Esophagus muscularis mucosa (tissue), 3 donors: Measurements from ENCODE around the gene PPARD.
"Not testable (repeated sequence)": the region's sequence is repeated elsewhere in the genome, so short reads cannot be mapped to it uniquely, and the experiment has no call there.

Experiments
- POLR2AphosphoS5 ChIP-seq, 2 donors: sonication (generic); formaldehyde crosslinking; IDR thresholded peaks; one replicate each; pipeline ENCODE4 v1.6.1; 2017; ENCODE audit warnings: antibody characterized with exemption in 2 of 2
- TF ChIP-seq, protein P1 (sequence below), 3 experiments: fragments of 200-600 bp in 2 of 3; fragments of 450-650 bp in 1 of 3; sonication (generic) in 2 of 3; IDR thresholded peaks; one replicate each; pipeline ENCODE4 v1.5.1; 2017 to 2019; ENCODE audit warnings: antibody characterized with exemption in 3 of 3, mild to moderate bottlenecking in 2 of 3, moderate library complexity in 1 of 3

- TF ChIP-seq, protein P1, sequence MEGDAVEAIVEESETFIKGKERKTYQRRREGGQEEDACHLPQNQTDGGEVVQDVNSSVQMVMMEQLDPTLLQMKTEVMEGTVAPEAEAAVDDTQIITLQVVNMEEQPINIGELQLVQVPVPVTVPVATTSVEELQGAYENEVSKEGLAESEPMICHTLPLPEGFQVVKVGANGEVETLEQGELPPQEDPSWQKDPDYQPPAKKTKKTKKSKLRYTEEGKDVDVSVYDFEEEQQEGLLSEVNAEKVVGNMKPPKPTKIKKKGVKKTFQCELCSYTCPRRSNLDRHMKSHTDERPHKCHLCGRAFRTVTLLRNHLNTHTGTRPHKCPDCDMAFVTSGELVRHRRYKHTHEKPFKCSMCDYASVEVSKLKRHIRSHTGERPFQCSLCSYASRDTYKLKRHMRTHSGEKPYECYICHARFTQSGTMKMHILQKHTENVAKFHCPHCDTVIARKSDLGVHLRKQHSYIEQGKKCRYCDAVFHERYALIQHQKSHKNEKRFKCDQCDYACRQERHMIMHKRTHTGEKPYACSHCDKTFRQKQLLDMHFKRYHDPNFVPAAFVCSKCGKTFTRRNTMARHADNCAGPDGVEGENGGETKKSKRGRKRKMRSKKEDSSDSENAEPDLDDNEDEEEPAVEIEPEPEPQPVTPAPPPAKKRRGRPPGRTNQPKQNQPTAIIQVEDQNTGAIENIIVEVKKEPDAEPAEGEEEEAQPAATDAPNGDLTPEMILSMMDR (IDR thresholded peaks at IDR 0.05), result not testable (repeated sequence)
- not testable (repeated sequence) for TF ChIP-seq POLR2AphosphoS5 (IDR thresholded peaks at IDR 0.05)
These were observed 13.4 kb upstream of the PPARD start for GRCh38 chr6:35328965-35329364.
